Astrocyte of the cerebellum (primary cell): ENCODE results near the gene BCAT1.
A peak's percentile ranks its signal among the peaks of the same experiment; 100 is the strongest.
"Not testable (repeated sequence)": the region's sequence is repeated elsewhere in the genome, so short reads cannot be mapped to it uniquely, and the experiment has no call there.

ENCODE experiments used
- DNase-seq: peaks from one replicate; pipeline ENCODE4 v3.0.0-alpha.2; 2011; ENCODE audit warnings: low read depth
- H3K4me3 ChIP-seq: 2 replicates; pipeline ENCODE4 v1.5.1; 2011; ENCODE audit warnings: mild to moderate bottlenecking, low read depth, low read length, moderate library complexity
- in situ Hi-C: cut with HindIII; loops from 2 replicates; pipeline ENCODE4 v1.10.0; 2017; ENCODE audit warnings: low sequenced_read_pairs
- TF ChIP-seq, protein P1 (sequence below): IDR thresholded peaks from 2 replicates; pipeline ENCODE4 v1.5.1; 2012; ENCODE audit warnings: low read length, low read depth, moderate library complexity, mild to moderate bottlenecking; ENCODE audit errors: missing control alignments

Gene BCAT1

GRCh38 chr12:24911271-24911791 is 37.6 kb downstream of the BCAT1 start:
- TF ChIP-seq, protein P1, sequence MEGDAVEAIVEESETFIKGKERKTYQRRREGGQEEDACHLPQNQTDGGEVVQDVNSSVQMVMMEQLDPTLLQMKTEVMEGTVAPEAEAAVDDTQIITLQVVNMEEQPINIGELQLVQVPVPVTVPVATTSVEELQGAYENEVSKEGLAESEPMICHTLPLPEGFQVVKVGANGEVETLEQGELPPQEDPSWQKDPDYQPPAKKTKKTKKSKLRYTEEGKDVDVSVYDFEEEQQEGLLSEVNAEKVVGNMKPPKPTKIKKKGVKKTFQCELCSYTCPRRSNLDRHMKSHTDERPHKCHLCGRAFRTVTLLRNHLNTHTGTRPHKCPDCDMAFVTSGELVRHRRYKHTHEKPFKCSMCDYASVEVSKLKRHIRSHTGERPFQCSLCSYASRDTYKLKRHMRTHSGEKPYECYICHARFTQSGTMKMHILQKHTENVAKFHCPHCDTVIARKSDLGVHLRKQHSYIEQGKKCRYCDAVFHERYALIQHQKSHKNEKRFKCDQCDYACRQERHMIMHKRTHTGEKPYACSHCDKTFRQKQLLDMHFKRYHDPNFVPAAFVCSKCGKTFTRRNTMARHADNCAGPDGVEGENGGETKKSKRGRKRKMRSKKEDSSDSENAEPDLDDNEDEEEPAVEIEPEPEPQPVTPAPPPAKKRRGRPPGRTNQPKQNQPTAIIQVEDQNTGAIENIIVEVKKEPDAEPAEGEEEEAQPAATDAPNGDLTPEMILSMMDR: no peak
- peak; percentile 46 for DNase-seq
- no peak overlapping the region for H3K4me3 ChIP-seq
- in situ Hi-C loops: no loop called here

- H3K4me3 ChIP-seq, in situ Hi-C loops, DNase-seq: not testable (repeated sequence)
Measured at GRCh38 chr12:24910192-24910591, 38.7 kb downstream of the BCAT1 start.

DNA sequence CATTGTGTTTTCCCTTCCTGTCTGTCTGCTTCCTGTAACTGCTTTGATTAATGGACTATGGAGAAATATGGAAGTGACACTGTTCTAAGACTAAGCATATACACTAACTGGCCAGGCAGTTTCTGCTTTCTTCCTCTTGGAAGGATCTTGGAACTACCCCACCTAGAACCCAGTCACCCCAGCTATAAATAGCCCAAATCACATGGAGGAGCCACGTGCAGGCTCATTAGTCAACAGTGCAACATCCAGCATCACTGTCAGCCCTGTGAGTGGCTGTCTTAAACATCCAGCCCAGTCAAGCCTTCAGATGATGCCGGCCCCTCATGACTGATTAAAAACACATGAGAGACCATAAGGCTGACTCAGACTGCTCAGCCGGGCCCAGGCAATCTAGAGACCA is 39.2 kb downstream of the BCAT1 start:
- no peak for DNase-seq
- in situ Hi-C loops: no loop called here
- no peak overlapping the region for H3K4me3 ChIP-seq
- TF ChIP-seq, protein P1: no peak

GRCh38 chr12:24907464-24907863 is 41.4 kb downstream of the BCAT1 start:
- TF ChIP-seq, protein P1: no peak
- in situ Hi-C loops: no loop called here
- H3K4me3 ChIP-seq: no peak overlapping the region
- DNase-seq: no peak

GRCh38 chr12:24906141-24906540 is 42.8 kb downstream of the BCAT1 start:
- no peak overlapping the region for H3K4me3 ChIP-seq
- no peak for DNase-seq
- TF ChIP-seq, protein P1: no peak
- in situ Hi-C loops: no loop called here

DNA sequence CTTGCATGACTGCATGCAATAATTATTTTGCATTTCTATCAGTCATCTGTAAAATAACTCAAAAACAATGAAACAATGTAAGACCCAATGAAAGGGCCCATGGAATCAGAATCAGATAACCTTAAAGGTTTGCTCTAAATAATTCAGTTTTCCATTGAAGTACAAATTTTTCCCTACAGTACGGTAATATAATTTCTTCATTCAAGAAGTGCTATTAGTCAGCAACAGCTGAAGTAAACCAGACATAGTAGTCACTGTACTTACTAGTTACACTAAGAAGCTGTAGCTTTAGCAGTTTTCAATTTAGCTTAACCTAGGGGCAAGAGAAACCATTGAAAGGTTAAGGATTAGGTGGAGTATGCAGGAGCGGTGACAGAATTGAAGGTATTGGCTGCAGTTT is 43.5 kb downstream of the BCAT1 start:
- DNase-seq: no peak
- H3K4me3 ChIP-seq: no peak overlapping the region
- TF ChIP-seq, protein P1: no peak
- in situ Hi-C loops: no loop called here

GRCh38 chr12:24904871-24905270 is 44.0 kb downstream of the BCAT1 start:
- in situ Hi-C loops: no loop called here
- H3K4me3 ChIP-seq: no peak overlapping the region
- TF ChIP-seq, protein P1: no peak
- no peak for DNase-seq
